Glomerular endothelial cell (primary cell): Measurements from ENCODE around the gene MT2A. TPM values are rescaled to one million over a fixed set of nuclear protein-coding genes. Genes with fewer than 3 reads are reported as not detected.

Source experiments
- DNase-seq: peaks from one replicate; pipeline ENCODE4 v3.0.0-alpha.2; 2011; ENCODE audit warnings: low read depth, low spot score; ENCODE audit errors: extremely low read depth
- total RNA-seq: library from RNA; depleted of rRNA; stranded (reverse); fragments of >200 nt; gene quantifications from 2 replicates; pipeline ENCODE4 v1.2.3, GENCODE V29; 2015

MT2A gene
- total RNA-seq, 1 donor from 2014 or later: 297 TPM

DNA sequence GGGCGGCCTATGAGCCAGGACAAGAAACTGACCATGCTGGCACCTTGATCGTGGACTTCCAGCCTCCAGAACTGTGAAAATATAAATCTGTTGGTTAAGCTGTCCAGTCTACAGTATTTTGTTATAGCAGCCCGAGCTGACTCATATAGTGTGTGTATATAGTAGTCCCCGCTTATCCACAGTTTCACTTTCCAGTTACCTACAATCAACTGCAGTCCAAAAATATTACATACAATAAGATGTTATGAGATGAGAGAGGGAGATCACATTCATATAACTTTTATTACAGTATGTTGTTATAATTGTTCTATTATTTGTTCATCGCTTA, 14.1 kb upstream of the MT2A start:
- DNase-seq: no peak

DNA sequence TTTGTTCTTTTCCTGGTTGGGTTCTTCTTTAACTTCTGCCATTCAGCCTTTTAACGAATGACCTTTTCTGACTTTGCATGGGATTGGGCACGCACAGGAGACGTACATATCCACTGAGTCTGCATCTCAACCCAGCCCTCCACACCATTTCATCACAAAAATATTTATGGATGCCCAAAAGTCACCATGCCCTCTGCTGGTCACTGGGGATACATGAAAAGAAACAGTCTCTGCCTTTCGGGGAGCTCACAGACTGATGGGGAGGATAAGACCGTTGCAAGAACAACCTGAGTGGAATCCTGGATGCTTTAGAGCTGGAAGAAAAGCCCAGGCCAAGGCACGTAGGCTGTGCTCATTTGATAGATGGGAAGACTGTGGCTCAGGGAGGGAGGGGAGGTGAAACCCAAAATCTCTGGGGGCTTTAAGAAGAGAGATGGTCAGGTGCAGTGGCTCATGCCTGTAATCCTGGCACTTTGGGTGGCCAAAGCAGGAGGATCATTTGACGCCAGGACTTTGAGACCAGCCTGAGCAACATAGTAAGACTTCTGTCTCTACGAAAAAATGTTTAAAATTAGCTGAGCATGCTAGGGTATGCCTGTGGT, 7.9 kb upstream of the MT2A start:
- DNase-seq: no peak

DNA sequence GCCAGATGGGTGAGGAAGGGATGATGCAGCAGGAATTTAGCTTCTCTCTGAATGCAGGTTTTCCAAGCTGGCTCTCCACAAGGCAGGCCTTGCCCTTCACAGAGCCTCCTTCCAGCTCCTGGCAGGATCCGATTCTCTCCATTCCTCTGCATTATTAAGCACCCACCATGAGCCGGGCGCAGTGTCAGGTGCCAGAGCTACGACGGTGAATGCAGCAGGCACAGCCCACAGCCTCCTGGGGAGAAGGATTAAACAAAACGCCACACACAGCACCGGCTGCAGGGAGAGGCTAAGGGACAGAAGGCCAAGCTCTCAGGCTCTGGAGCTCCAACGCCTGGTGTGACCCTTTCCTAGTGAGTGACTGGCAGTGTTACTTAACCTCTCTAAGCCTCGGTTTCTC, 7.1 kb upstream of the MT2A start:
- no peak for DNase-seq

DNA sequence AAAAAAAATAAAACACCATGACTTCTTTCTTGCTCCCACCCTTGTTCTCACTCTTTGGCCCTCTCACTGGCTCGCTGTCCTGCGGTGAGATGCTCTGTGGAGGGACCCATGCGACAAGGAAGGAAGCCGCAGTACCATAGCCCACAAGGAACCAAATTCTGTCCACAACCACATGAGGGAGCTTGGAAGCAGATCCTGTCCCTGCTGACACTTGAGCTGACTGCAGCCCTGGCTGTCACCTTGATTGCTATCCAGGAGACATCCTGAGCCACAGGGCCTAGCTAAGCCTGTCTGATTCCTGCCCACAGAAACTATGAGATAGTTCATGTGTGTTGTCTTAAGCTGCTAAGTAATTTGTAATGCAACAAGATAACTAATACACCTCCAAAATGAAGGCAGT, 4.8 kb upstream of the MT2A start:
- DNase-seq: no peak

DNA sequence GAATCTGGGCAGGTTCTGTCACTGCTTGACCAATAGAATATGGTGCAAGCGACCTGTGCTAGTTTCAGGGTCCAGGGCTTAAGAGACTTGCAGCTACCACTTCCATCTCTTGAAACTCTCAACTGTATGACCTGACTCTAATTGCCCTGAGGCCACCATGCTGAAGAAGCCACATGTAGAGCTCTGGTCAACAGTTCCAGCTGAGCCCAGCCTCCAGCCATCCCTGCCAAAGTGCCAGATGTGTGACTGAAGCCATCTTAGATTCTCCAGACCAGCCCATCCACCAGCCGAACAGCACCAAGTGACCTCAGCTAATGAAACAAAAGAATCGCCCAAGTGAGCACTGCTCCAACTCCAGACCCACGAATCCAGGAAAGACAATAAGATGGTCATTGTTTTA, 3.4 kb upstream of the MT2A start:
- DNase-seq: no peak

DNA sequence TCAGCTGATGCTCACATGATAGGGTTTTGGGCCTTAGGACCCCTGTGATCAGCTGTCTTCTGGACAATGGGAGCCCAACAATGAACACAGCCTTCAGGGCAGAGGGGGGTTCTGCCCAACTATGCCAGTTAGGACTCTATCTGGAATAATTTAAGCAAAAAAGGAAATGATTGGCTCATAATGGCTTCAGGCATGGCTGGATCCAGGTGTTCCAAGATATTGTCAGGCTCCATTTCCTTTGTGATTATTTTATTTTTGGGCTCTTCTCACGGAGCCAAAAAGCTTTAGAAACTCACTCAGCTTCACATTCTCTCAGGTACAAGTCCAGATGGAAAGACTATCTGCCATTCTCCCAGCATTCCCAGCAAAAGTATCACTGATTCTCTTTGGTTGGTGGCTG, 2.9 kb upstream of the MT2A start:
- no peak for DNase-seq

DNA sequence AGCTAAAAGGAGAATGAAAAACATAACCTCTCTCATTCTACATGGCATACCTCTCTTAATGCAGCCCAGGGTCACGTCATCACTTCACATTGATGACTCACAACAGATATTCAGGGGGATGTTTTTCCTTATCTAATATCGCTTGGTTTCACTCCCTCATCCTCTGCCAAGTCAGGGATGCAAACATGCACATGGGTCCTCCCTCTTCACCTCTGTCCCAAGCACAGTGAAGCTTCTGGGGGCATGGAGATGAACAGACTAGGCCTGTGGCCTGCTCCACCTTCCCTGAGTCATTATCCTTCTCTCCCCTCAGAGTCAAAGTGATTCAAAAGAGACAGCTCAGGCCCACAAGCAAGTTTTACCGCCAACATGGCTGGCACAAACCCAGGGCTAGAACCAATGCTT, 2.3 kb upstream of the MT2A start:
- DNase-seq: no peak

DNA sequence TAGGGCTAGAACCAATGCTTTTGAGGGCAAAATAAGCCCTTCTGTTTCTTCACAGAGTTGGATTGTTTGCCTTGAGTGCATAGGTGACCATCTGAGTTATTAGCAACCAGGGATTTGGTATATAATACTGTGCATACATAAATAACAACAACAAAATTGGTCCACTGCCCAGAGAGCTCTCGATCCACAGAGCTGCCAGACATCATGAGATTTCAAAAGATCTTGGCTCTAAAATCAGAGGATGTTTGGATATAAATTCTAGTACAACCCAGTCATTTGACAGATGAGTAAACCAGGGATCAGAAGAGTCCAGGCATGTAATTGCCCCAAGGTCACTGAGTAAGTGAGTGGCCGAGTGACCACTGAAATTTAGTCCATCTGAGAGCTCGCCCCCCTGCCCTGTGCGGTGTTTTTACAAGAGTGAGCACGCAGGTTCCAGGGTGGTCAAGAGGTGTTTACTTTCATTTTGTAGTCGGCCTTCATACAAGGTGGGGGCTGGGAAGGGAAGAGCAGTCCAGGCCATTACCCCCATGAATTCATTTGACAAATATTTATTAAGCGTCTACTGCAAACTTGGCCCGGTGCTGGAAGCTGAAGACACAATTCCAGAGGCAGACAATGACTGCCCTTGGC, 1.8 kb upstream of the MT2A start:
- DNase-seq: no peak

DNA sequence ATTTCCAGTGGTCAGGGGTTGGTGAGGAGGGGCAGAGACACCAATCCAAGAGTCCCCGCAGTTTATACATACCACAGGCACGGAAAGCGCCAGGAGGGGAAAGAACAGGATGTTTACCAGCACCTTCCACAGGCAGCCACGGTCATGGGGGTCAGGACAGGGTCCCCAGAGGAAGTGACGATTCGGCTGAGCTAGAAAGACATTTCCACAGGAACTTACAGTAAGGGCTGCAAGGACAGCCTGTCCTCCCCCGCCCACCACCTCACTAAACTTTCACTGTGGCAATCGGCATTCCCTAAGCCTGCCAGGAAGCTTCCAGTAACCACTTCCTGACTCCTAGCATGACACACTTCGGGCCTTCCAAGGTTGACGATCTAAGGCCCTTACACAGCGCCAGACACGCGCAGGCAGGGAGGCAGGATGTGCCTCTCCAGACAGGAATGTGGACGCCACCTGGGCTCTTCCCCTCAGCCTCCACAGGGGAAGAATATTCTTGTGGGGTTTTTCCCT, 1.2 kb upstream of the MT2A start:
- DNase-seq: peak; percentile 95

DNA sequence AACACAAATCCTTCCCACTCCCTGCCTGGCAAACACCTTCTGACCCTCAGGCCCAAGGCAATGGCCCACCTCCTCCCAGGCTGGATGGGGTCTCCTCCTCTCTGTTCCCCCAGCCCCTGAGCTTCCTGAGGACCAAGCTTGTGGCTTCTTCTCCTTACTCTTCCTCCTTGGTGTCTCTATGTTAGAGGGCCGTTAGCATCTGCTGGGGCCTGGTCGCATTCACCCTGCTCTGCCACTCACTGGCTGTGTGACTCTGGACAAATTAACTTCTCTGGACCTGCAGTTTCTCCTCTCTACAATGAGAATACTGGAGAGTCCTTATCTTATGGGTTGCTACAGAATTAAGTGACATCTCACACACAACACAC, 725 bp upstream of the MT2A start:
- DNase-seq: no peak

DNA sequence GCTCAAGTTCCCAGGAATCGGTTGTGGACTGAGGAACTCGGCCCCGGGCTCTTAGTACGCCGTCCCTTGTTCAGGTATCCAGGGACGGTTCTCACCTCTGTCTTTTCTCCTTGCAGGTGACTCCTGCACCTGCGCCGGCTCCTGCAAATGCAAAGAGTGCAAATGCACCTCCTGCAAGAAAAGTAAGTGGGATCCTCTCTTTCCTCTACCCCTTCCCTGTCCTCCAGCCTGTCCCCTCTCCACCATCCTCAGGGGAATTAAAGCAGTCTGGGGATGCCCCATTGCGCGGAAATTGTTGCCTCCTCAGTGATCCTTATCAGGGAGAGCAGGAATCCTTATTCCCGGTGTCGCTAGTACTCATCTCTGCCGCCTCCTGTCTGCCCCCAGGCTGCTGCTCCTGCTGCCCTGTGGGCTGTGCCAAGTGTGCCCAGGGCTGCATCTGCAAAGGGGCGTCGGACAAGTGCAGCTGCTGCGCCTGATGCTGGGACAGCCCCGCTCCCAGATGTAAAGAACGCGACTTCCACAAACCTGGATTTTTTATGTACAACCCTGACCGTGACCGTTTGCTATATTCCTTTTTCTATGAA, 585 bp downstream of the MT2A start:
- no peak for DNase-seq

DNA sequence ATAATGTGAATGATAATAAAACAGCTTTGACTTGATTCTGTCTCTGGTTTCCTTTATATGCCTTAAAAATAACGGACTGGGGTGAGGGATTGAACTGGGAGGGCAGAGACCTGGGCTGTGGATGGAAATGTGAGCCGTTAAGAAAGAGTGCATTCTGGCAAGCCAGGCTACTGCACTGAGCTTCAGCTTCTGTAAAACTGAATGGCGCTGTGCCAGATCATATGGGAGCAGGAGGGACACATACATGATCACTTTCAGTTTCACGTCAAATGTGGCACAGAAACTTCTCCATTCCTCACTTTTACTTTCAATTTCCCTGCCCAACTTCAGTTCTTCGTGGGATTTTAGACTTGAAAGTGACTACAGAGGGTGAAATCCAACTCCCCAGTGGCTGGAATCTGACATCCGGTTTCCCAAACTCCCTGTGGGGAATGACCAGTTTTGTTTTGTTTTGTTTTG, 1.1 kb downstream of the MT2A start:
- DNase-seq: no peak

DNA sequence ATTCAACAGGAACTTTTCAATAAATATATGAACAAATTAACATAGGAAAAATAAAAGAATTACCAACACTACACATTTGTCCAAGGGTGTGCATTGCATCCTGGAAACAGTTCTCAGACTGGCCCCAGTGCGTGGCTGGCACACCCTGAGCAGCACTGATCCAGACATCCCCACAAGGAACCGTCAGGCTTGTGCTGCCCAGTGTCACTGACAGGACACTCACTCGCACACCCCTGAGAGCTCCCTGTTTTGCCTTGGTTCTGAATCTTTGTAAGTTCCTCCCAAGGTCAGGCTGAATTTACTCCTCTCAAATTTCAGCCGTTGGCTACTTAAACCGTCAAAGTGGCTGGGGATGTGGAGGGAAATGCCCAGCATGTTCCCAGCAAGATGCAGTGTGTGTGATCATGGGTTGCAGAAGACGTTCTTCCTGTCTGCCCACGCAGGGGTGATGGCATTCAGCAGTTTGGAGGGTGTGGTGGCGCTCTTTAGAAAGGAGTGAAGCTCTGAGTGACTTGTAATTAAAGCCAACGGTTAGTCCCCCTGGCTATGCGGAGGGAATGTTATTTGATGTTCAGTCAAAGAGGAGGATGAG, 1.7 kb downstream of the MT2A start:
- no peak for DNase-seq

DNA sequence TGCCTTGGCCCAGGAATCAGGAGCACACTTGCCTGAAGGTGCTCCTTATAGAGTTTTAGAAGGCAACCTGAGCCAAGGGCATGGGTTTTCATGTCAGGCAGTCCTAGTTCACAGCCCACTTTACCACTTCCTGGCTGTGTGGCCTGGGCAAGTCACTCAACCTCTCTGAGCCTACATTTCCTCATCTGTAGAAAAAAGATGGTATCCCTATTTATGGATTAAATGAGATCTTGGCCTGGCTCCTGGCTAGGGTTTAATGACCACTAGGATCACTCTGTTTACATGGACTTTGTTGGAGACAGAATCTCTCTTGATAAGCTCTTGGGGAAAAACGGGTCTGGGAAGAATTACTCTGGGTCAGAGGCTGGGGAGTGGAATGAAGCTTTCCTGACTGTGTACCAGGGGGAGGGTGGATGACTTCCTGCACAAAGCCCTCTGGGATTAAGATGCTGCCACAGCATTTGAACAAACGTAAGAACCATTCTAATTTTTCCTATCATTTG, 2.3 kb downstream of the MT2A start:
- DNase-seq: no peak

DNA sequence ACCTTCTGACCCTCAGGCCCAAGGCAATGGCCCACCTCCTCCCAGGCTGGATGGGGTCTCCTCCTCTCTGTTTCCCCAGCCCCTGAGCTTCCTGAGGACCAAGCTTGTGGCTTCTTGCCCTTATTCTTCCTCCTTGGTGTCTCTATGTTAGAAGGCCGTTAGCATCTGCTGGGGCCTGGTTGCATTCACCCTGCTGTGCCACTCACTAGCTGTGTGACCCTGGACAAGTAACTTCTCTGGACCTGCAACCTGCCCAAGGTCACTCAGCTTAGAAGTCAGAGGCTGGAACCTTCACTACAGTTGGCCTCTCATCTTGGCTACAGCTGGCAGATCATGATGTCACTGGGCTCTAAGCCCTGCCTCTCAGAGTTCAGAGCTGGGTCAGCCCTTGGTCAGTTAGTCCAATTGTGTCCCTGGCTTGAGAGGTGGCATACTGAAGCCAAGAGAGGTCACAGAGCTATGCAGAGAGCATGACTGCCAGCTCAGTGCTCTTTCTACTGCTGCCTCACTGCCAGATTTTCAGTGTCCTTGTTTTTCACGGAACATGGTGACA, 3.0 kb downstream of the MT2A start:
- no peak for DNase-seq

DNA sequence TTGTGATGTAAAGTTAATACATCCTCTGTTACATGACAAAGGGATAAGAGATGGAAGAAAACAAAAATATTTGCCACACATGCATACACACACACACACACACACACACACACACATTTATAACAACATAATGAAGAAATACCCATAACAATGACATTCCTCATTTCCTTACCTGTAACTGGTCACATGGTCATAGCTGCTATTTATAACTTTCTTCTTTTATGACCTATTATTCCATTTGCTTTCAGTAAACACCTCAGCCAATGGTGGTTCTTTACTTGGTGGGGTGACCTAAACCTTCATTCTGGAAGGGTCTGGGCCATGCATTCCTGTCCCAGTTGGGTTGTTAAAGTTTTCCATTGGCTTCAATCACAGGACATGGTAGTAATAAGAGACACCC, 5.3 kb downstream of the MT2A start:
- DNase-seq: no peak

DNA sequence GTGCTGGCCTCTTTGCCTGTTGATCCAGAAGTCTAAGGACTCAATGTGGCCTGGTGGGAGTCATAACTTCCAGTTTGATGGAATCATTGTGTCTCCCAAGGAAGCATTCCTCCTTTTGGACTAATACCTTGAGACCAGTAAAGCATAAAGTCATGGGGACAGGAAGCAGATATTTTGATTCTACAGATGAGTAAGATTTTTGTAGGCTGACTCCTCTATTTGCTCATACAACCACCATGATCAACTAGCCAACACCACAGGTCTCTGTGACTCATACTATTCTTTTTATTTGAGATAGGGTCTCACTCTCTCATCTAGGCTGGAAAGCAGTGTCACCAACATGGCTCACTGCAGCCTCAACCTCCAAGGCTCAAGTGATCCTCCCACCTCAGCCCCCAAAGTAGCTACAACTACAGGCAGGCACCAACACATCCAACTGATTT, 6.2 kb downstream of the MT2A start:
- DNase-seq: no peak

DNA sequence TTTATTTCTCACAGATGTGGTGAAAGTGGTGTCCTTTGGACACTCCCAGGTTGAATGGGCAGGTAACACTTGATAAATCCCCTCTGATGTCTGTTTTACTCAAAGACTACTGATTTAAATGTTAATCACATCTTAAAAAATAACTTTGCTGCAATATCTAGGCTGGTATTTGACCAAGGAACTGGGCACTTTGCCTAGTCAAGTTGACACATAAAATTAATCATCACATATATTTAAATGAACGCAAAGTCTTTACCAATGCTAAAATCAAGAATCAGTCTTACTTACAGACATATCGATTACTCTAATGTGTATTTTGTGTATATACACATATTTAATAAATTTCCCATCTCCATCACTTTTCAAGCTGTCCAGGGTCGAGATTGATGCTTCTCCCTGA, 7.0 kb downstream of the MT2A start:
- DNase-seq: no peak

DNA sequence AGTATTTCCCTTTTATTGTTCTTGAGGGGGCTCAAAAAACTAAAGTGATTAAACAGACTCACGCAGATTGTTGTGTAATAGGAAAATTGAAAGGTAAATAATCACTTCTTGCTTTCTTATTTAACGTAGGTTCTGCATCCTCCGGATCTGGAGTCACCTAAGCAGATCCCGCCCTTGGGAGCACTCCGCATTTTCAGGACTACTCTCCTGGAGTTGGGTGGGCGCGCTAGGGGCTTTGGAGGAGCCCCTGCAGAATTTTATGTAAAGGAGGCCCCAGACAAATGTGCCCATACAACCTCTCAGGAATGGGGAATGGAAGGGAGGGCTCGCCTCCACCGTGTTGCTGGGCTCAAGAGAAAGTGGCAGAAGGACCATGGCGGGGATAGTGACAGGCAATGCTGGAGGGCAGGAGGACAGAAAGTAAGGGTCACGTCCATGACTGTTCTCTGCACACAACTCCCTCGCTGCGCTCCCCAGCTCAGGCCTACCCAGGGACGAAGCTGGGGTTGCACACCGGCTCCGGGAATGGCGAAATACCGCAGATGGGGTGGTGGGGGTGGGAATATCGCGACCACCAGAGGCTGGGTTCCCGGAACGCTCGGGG, 8.3 kb downstream of the MT2A start:
- no peak for DNase-seq

DNA sequence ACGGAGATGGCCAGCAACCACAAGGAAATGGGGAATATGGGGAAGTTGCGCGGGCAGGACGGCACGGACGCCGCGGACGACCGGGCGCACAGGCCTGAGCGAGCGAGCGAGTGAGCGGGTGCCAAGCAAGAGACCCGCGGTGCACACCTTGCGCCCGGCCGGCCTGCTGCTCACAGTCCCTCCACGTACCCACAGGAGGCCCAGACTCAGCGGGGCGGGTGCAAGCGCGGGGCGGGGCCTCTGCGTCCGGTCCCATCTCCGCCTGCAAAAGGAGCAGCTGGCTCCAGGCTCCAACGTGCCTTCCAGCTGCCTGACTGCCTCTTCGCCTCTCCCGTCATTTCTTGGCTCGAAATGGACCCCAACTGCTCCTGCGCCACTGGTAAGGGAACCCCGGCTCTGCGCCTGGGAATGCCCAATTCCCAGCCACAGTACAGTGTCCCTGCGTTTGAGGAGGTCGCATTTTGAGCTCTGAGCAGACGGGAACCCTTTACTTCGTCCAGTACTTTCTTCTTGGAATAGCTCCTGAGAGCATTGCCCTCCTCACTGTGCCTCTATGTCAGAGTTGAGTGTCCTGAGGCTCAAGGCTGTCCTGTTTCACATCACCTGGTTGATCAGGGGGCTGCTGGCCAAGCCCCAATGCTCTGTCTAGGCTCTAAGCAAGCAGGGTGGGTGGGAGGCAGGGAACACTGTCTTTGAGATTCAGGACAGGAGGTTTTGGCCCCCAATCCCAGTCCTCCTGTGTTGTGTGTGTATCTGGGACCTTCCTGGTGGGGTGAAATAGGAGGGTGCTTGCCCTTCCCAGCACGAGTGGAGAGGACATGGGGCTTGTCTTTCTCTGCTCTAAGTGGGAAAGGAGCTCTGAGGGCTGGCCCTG, 9.1 kb downstream of the MT2A start:
- DNase-seq: no peak
